ENCODE results near the gene BPIFA3.

BPIFA3 gene

DNA sequence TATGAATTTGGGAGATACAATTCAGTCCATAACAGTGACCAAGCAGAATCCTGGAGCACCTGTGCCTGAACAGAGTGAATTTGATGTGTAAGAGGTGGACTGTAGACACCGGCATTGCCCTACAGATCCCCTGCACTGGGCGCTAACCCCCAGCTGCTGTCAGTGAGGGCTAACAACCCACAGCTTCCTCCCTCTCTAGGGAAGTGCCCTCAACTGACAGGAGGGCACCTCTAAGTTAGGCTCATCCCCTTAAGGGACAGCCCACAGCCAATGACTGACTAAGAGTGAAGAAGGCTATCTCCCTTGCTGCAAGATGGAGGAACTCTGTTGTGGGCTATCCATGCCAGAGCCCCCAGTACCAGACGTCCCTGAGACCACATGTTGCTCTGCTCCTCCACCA is 50.5 kb downstream of the BPIFA3 start:
- DNase-seq = no peak

DNA sequence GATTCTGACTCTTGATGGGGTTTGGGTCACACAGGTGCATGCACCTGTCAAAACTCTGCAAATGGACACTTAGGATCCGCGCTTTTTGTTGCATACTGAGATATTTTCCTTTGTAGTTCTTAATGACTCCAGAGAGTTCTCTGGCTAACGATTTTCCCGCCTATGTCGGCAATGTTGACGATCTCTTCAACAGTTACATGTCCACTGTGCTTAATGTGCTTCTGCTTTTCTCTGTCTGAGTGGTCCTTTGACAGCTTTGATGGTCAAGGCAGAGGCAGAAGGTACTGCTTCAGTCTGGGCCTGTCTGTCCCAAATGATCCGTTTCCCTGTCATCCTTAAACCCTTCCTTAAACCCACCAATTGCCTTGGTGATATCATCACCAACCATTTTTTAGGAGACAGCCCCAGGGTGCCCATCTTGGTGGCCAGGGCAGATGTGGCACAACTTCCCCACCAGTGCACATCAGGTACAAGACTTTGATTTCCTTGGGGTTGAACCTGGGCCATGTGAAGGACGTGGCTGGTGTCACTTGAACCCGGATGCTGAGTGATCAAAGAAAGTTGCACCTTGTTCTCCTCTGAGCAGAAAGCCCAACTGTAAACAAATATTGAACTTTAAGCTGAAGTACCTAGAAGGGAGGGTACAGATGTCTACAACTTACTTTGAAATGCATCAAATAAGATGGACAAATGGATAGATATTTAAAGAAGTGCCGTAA is 55.2 kb downstream of the BPIFA3 start:
- DNase-seq = no peak

DNA sequence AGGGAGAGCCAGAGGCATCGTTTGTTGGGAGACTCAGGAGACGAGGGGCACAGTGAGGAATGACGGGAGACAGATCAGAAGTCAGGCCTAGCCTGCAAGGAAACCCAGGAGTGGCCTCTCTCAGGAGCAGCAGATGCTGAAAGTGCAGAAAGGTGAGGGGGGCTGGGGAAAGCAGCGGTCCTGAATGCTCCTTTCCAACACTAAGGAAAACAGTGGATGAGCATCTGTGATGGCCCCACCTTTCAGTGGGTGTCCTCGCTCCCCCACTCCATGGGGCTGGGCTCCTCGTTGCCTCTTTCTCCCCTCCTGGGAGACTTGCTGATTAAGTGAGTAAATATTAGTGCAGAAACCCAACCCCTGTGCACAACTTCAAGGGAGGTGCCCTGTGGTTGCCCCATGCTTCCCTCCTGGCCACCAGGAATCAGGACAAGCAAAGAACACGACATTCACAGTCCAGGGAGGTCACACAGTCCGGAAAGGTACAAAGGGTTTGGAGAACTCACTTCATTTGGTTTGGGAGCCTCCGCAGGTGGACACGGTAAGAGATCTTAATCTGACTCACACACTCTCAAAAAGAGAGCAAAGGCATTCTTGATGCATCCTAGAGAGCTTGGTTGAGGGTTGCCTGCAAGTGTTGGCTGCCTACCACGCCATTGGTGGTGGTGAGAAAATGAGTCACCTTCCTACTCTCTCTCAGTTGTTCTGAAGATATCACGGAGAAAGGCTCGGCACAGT is 56.1 kb downstream of the BPIFA3 start:
- DNase-seq = no peak

DNA sequence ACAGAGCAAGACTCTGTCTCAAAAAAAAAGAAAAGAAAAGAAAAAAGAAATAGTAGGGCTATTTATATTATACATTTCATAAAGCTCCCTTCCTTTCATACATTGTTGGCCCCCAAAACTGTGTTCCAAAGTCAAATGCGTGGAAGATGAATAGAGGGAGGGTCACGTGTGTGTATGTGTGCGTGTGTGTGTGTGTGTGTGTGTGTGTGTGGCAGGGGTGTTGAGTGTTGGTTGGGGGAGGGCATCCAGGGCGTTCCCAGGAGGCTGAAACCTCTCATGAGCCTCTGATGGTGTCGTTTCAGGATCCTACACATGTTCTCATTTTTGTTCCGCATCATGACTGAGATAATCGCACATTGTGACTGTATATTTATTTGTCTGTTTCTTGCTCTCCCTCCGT is 58.1 kb downstream of the BPIFA3 start:
- no peak for DNase-seq

DNA sequence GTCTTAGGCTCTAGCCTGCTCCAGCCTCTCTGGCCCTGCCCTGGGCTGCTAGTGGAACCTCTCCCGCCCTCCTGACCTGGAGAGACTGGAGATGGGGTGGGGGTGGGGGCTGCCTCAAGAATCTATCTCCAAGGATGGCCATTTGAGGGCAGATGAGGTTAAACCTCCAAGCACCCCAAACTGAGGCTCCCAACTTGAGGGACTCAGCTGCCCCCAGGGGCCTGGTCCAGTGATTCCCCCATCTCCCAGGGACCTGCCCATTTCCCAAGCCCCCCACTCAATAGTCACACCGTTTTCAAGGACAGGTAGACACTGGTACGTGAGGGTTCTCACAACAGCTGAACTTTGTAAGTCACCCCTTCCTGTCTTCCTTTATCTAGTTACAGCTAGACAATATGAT is 58.7 kb downstream of the BPIFA3 start:
- no peak for DNase-seq

DNA sequence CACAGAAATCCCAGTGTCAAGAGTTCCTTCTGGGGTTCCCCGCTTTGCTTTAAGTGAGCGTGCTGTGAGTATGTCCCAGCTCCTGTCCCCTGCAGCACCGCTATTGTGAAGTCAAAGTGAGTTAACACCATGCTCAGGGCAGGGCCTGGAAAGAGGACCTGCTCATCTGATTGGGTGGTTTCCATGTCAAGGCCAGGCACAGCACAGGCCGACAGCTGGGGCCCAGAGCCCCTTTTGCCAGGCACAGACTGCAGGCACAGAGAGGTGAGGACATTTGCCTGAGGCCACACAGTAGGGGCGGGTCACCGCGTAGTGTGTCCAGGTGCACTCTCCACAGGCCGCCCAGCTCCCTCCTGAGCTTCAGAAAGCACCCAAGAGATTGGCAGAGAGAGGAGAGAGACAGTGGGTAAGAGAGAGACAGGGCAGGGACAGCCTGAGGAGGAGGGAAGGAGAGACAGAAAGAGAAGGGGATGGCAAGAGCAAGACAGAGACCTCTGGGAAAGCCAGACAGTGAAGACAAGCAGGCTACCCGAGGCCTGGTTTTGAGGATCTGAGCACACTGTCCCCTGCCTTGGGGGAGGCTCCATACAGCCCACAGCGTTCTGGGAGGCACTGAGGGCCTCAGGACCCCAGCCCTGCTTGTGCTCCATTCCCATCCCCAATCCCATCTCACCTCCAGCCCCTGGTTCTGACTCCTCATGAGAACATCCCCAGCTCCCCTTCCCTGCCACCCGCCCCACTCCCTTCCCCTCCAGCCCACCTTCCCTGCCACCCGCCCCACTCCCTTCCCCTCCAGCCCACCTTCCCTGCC is 59.4 kb downstream of the BPIFA3 start:
- no peak for DNase-seq
